SH-SY5Y (cell line): ENCODE data around the gene TLE5.

Source experiments
- GATA2 ChIP-seq: IDR thresholded peaks from 2 replicates; pipeline ENCODE4 v1.6.1; 2011; ENCODE audit warnings: mild to moderate bottlenecking, low read depth, low read length
- GATA3 ChIP-seq: IDR thresholded peaks from 2 replicates; pipeline ENCODE4 v1.6.1; 2011; ENCODE audit warnings: low read depth, mild to moderate bottlenecking, low read length, moderate library complexity

GRCh38 chr19:3008994-3009393 lies 53.3 kb downstream of the TLE5 start:
- TF ChIP-seq GATA2: no peak
- no peak for TF ChIP-seq GATA3
